ENCODE measurements around the gene IFIT2.
"Not testable (repeated sequence)": the region's sequence is repeated elsewhere in the genome, so short reads cannot be mapped to it uniquely, and the experiment has no call there.

DNA sequence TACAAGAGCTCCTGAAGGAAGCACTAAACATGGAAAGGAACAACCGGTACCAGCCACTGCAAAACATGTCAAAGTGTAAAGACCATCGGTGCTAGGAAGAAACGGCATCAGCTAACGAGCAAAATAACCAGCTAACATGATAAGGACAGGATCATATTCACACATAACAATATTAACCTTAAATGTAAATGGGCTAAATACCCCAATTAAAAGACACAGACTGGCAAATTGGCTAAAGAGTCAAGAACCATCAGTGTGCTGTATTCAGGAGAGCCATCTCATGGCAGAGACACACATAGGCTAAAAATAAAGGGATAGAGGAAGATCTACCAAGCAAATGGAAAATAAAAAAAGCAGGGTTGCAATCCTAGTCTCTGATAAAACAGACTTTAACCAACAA is 16.2 kb downstream of the IFIT2 start:
- TF ChIP-seq CTCF, POLR2A (IDR thresholded peaks at IDR 0.05): not testable (repeated sequence)

Data from right lobe of liver (tissue), 4 donors.